NCI-H2107 (cell line): Measurements from ENCODE around the gene AADACL4.
"Not testable (repeated sequence)": the region's sequence is repeated elsewhere in the genome, so short reads cannot be mapped to it uniquely, and the experiment has no call there.

ENCODE experiments used
- DNase-seq: peaks from one replicate; lab custom pipeline; 2025; lab: John Stamatoyannopoulos, UW

AADACL4 gene

GRCh38 chr1:12629985-12630760 lies 13.7 kb upstream of the AADACL4 start:
- DNase-seq: no peak

GRCh38 chr1:12630946-12631530 lies 12.8 kb upstream of the AADACL4 start:
- DNase-seq: no peak

- no peak for DNase-seq
Measured at GRCh38 chr1:12631571-12631970, 12.3 kb upstream of the AADACL4 start.

- DNase-seq: no peak
Measured at GRCh38 chr1:12634156-12634555, 9.7 kb upstream of the AADACL4 start.

- DNase-seq: no peak
Measured at GRCh38 chr1:12634696-12635202, 9.1 kb upstream of the AADACL4 start.

- DNase-seq: no peak
Measured at GRCh38 chr1:12636098-12636950, 7.6 kb upstream of the AADACL4 start.

GRCh38 chr1:12637693-12638092 lies 6.2 kb upstream of the AADACL4 start:
- DNase-seq: no peak

GRCh38 chr1:12640237-12640957 lies 3.5 kb upstream of the AADACL4 start:
- no peak for DNase-seq

- no peak for DNase-seq
Measured at GRCh38 chr1:12640958-12641272, 3.0 kb upstream of the AADACL4 start.

GRCh38 chr1:12643079-12643478 lies 806 bp upstream of the AADACL4 start:
- DNase-seq: no peak

GRCh38 chr1:12644237-12644636 lies 352 bp downstream of the AADACL4 start:
- DNase-seq: no peak

GRCh38 chr1:12644829-12645228 lies 944 bp downstream of the AADACL4 start:
- no peak for DNase-seq

GRCh38 chr1:12645401-12645800 lies 1.5 kb downstream of the AADACL4 start:
- DNase-seq: not testable (repeated sequence)

- no peak for DNase-seq
Measured at GRCh38 chr1:12648741-12649140, 4.9 kb downstream of the AADACL4 start.

- DNase-seq: no peak
Measured at GRCh38 chr1:12649971-12650421, 6.1 kb downstream of the AADACL4 start.

- no peak for DNase-seq
Measured at GRCh38 chr1:12654004-12654567, 10.2 kb downstream of the AADACL4 start.

GRCh38 chr1:12654657-12655056 lies 10.8 kb downstream of the AADACL4 start:
- DNase-seq: no peak

GRCh38 chr1:12656575-12656974 lies 12.7 kb downstream of the AADACL4 start:
- DNase-seq: no peak

GRCh38 chr1:12657060-12657884 lies 13.4 kb downstream of the AADACL4 start:
- no peak for DNase-seq

GRCh38 chr1:12657885-12658512 lies 14.1 kb downstream of the AADACL4 start:
- DNase-seq: not testable (repeated sequence)
